ENCODE data around the gene RPL26. TPM values are rescaled to one million over a fixed set of nuclear protein-coding genes. Genes with fewer than 3 reads are reported as not detected.

RPL26 gene
- total RNA-seq, 1 donor from 2014 or later: 2,589 TPM

Other genes with a start within 250 kb of the RPL26 start
- gene PER1, start 230.8 kb downstream of the RPL26 start, total RNA-seq: 5.0 and 16.7 TPM in 2 replicates
- gene VAMP2, start 220.2 kb downstream of the RPL26 start, total RNA-seq: 3.1 and 4.9 TPM in 2 replicates
- 17.2 and 23.7 TPM in 2 replicates for gene TMEM107, start 206.8 kb downstream of the RPL26 start, total RNA-seq
- gene BORCS6, start 193.0 kb downstream of the RPL26 start, total RNA-seq: 7.8 and 10.1 TPM in 2 replicates
- 15.4 and 30.7 TPM in 2 replicates for gene AURKB, start 172.6 kb downstream of the RPL26 start, total RNA-seq
- gene CTC1, start 135.1 kb downstream of the RPL26 start, total RNA-seq: 3.6 and 7.0 TPM in 2 replicates
- gene PFAS, start 133.9 kb downstream of the RPL26 start, total RNA-seq: 19.0 and 23.9 TPM in 2 replicates
- 10.4 and 13.4 TPM in 2 replicates for gene RANGRF, start 94.5 kb downstream of the RPL26 start, total RNA-seq
- gene SLC25A35, start 87.8 kb downstream of the RPL26 start, total RNA-seq: 0.39 and 0.63 TPM in 2 replicates
- gene ARHGEF15, start 73.0 kb downstream of the RPL26 start, total RNA-seq: 7.6 and 12.1 TPM in 2 replicates
- gene ODF4, start 43.4 kb downstream of the RPL26 start, total RNA-seq: not detected in 2 replicates
- gene RNF222, start 14.6 kb upstream of the RPL26 start, total RNA-seq: under 0.01 TPM in 1 of 2 replicates, not detected in the other
- 25.0 and 35.5 TPM in 2 replicates for gene NDEL1, start 52.7 kb upstream of the RPL26 start, total RNA-seq
- 274 and 460 TPM in 2 replicates for gene MYH10, start 247.5 kb upstream of the RPL26 start, total RNA-seq

Data from dermis microvascular lymphatic vessel endothelial cell (primary cell).